GM19467 (cell line): Measurements from ENCODE around the gene UNC93B1.
A peak's percentile ranks its signal among the peaks of the same experiment; 100 is the strongest.

Source experiments
- ATAC-seq: cut with Tn5 transposase; IDR thresholded peaks from one replicate; pipeline ENCODE4 v1.9.1; 2021; ENCODE audit warnings: mild to moderate bottlenecking, moderate library complexity; ENCODE audit not compliant: unreplicated experiment

Gene UNC93B1

GRCh38 chr11:68040101-68040956 is 36.4 kb upstream of the UNC93B1 start:
- no peak for ATAC-seq

- no peak for ATAC-seq
Measured at GRCh38 chr11:68039526-68040086, 35.7 kb upstream of the UNC93B1 start.

GRCh38 chr11:68038718-68039525 is 35.0 kb upstream of the UNC93B1 start, which contains the start of gene TCIRG1:
Gene TCIRG1 (plus strand): TSS chr11:68039025. CDS start chr11:68041272, 2,247 bp downstream.
- ATAC-seq: no peak

- no peak for ATAC-seq
Measured at GRCh38 chr11:68038226-68038717, 34.4 kb upstream of the UNC93B1 start.

- no peak for ATAC-seq
Measured at GRCh38 chr11:68037411-68038225, 33.7 kb upstream of the UNC93B1 start.

- no peak for ATAC-seq
Measured at GRCh38 chr11:68036717-68037239, 32.9 kb upstream of the UNC93B1 start.

GRCh38 chr11:68036141-68036716 is 32.3 kb upstream of the UNC93B1 start:
- ATAC-seq: no peak

- no peak for ATAC-seq
Measured at GRCh38 chr11:68035266-68035876, 31.5 kb upstream of the UNC93B1 start.

- no peak for ATAC-seq
Measured at GRCh38 chr11:68033708-68034045, 29.8 kb upstream of the UNC93B1 start.

GRCh38 chr11:68032997-68033707 is 29.3 kb upstream of the UNC93B1 start:
- ATAC-seq: no peak

GRCh38 chr11:68032003-68032402 is 28.1 kb upstream of the UNC93B1 start:
- no peak for ATAC-seq

GRCh38 chr11:68031144-68031464 is 27.2 kb upstream of the UNC93B1 start:
- ATAC-seq: no peak

GRCh38 chr11:68030318-68031143 is 26.6 kb upstream of the UNC93B1 start, which contains the start of gene NDUFS8:
Gene NDUFS8 (plus strand): TSS chr11:68030681. CDS start chr11:68032152, 1,471 bp downstream.
- peak; percentile 85 for ATAC-seq

- no peak for ATAC-seq
Measured at GRCh38 chr11:68028802-68029545, 25.1 kb upstream of the UNC93B1 start.

- ATAC-seq: no peak
Measured at GRCh38 chr11:68027667-68028066, 23.8 kb upstream of the UNC93B1 start.

- ATAC-seq: no peak
Measured at GRCh38 chr11:68026391-68027105, 22.7 kb upstream of the UNC93B1 start.

- no peak for ATAC-seq
Measured at GRCh38 chr11:68025047-68025446, 21.1 kb upstream of the UNC93B1 start.
